C4-2B (cell line): Measurements from ENCODE around the gene LEUTX.

Experiments
- ZFX ChIP-seq: fragments of 450-650 bp; IDR thresholded peaks from 2 replicates; pipeline ENCODE4 v1.6.1; 2017
- TF ChIP-seq, protein P1 (sequence below): fragments of 450-650 bp; conservative IDR thresholded peaks from 2 replicates; pipeline ENCODE4 v1.5.1; 2017; ENCODE audit warnings: mild to moderate bottlenecking

DNA sequence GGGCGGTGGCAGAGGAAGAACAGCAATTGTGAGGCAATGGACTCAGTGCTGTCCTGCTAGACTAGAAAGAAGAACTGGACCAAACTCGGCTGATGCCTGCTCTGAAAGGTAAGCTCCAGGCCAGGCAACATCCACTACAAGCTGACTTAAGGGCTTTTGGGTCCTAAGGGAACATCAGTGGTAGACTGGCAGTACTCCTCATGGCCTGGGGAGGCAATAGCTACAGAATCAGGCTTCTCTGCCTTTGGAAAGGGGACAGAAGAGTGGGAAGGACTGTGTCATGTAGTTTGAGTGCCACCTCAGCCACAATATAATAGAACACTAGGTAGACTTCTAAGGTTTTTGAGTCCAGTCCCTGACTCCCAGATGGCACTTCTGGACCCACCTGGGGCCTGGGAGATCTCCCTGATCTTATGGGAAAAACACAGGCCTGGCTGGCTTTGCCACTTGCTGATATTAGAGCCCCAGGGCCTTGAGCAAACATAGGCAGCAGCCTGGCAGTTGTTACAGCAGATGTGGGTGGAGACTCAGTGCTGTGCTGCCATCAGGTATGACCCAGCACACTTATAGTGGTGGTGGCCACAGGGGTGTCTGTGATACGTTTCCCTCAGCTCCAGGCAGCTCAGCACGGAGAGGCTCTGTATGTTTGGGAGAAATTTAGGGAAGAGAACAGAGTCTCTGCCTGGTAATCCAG lies 31.7 kb upstream of the LEUTX start:
- TF ChIP-seq, protein P1, sequence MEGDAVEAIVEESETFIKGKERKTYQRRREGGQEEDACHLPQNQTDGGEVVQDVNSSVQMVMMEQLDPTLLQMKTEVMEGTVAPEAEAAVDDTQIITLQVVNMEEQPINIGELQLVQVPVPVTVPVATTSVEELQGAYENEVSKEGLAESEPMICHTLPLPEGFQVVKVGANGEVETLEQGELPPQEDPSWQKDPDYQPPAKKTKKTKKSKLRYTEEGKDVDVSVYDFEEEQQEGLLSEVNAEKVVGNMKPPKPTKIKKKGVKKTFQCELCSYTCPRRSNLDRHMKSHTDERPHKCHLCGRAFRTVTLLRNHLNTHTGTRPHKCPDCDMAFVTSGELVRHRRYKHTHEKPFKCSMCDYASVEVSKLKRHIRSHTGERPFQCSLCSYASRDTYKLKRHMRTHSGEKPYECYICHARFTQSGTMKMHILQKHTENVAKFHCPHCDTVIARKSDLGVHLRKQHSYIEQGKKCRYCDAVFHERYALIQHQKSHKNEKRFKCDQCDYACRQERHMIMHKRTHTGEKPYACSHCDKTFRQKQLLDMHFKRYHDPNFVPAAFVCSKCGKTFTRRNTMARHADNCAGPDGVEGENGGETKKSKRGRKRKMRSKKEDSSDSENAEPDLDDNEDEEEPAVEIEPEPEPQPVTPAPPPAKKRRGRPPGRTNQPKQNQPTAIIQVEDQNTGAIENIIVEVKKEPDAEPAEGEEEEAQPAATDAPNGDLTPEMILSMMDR = no peak; the same call in 1 of the 2 replicates
- TF ChIP-seq ZFX = no peak
